Activated B cell treated with CpG ODN at 0.5 μM for 24 hours (primary cell): ENCODE results near the gene JAZF1. TPM values are rescaled to one million over a fixed set of nuclear protein-coding genes. Genes with fewer than 3 reads are reported as not detected.

ENCODE experiments used
- ATAC-seq: fragments of 200-7000 bp; cut with Tn5 transposase; one replicate; pipeline ENCODE4 v1.10.0; 2021; ENCODE audit warnings: low read depth, mild to moderate bottlenecking, moderate library complexity
- CTCF ChIA-PET: fragments of 350-600 bp; sonication (Branson Sonifier 250); formaldehyde crosslinking; loops from one replicate; lab custom pipeline; 2021; ENCODE audit warnings: antibody characterized with exemption; lab: Charles Lee
- POLR2A ChIA-PET: fragments of 350-600 bp; sonication (Branson Sonifier 250); formaldehyde crosslinking; loops from one replicate; lab custom pipeline; 2021; ENCODE audit warnings: antibody characterized with exemption; lab: Charles Lee
- DNase-seq: peaks from one replicate; pipeline ENCODE4 v3.0.0; 2022
- H3K27ac Mint-ChIP-seq: one replicate; pipeline ENCODE4 v1.8.0; 2020; ENCODE audit warnings: mixed read lengths
- H3K27me3 Mint-ChIP-seq: one replicate; pipeline ENCODE4 v1.8.0; 2021; ENCODE audit warnings: mixed read lengths
- H3K36me3 Mint-ChIP-seq: one replicate; pipeline ENCODE4 v1.8.0; 2021; ENCODE audit warnings: low read depth, mixed read lengths
- H3K4me1 Mint-ChIP-seq: one replicate; pipeline ENCODE4 v1.8.0; 2021; ENCODE audit warnings: mixed read lengths
- H3K4me3 Mint-ChIP-seq: one replicate; pipeline ENCODE4 v1.8.0; 2020; ENCODE audit warnings: mild to moderate bottlenecking, mixed read lengths
- H3K9me3 Mint-ChIP-seq: one replicate; pipeline ENCODE4 v1.8.0; 2020; ENCODE audit warnings: mixed read lengths
- intact Hi-C: fragments of 100-400 bp; cut with micrococcal nuclease; formaldehyde crosslinking; loops from one replicate; pipeline ENCODE4 v1.15.1; 2024
- total RNA-seq: library from RNA; stranded (reverse); gene quantifications from 2 replicates; pipeline ENCODE4 v1.2.3, GENCODE V29; 2022
- TF ChIP-seq, protein P1 (sequence below): fragments of 200-600 bp; IDR thresholded peaks from one replicate; pipeline ENCODE4 v1.8.0; 2022; ENCODE audit warnings: antibody characterized with exemption, mild to moderate bottlenecking

The JAZF1 gene
- total RNA-seq, 1 donor from 2014 or later = 54.8 TPM

DNA sequence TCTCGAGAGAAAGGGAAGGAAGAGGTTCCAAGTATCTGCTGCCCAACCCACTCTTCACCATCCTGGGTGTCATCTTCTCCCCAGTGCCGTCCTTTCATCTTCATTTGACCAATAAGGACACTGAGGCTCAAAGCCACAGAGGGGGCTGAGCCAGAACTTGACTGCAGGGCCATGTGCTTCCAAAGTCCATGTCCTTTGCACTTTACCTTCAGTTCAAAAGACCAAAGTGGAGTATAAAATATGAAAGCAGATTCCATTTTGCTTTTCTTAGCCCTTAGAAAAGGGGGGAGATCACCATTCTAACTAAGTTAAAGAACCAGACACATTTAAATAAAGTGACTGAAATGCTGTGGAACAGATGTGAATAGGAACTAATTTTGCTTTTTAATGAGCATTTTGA lies 56.2 kb downstream of the JAZF1 start:
- ChIA-PET POLR2A (interaction anchor here (0.7 to 1.3 kb wide), 4 partner anchors 26 to 56 kb away, joined by 3 to 5 read pairs (median 4); partner anchors contain the start of gene JAZF1), CTCF (no interaction called here)
- H3K27ac Mint-ChIP-seq = peak overlapping the region; percentile 70
- intact Hi-C loops = no loop called here
- H3K36me3 Mint-ChIP-seq = peaks cover 22% of the 10 kb centered on the region
- no peaks in the 10 kb centered on the region for H3K9me3 Mint-ChIP-seq
- ATAC-seq (no peak), DNase-seq (no peak)
- TF ChIP-seq, protein P1, sequence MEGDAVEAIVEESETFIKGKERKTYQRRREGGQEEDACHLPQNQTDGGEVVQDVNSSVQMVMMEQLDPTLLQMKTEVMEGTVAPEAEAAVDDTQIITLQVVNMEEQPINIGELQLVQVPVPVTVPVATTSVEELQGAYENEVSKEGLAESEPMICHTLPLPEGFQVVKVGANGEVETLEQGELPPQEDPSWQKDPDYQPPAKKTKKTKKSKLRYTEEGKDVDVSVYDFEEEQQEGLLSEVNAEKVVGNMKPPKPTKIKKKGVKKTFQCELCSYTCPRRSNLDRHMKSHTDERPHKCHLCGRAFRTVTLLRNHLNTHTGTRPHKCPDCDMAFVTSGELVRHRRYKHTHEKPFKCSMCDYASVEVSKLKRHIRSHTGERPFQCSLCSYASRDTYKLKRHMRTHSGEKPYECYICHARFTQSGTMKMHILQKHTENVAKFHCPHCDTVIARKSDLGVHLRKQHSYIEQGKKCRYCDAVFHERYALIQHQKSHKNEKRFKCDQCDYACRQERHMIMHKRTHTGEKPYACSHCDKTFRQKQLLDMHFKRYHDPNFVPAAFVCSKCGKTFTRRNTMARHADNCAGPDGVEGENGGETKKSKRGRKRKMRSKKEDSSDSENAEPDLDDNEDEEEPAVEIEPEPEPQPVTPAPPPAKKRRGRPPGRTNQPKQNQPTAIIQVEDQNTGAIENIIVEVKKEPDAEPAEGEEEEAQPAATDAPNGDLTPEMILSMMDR = no peak
- no peaks in the 10 kb centered on the region for H3K27me3 Mint-ChIP-seq
- H3K4me1 Mint-ChIP-seq = peaks cover 98% of the 10 kb centered on the region
- H3K4me3 Mint-ChIP-seq = no peak overlapping the region

DNA sequence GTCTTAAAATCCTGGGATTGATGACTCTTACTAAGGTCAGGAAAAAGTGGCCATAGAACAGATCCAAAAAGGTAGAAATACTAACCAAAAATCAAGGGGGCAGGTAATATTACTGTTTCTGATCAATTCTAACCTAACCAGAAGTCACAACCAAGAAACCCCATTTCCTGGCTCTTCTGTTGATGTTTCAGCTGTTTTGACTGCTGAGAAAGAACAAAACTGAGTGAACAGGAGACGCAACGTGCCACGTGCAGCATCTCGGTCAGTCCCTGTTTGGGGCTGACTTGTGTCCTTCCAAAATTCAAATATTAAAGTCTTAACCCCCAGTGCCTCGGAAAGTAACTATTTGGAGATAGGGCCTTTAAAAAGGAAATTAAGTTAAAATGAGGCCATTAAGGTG lies 56.8 kb downstream of the JAZF1 start:
- H3K4me1 Mint-ChIP-seq = peaks cover 98% of the 10 kb centered on the region
- ChIA-PET POLR2A (interaction anchor here (0.7 kb wide), 1 partner anchor 57 kb away, joined by 5 read pairs; no protein-coding TSS in a partner anchor), CTCF (interaction anchor here (0.9 kb wide), 1 partner anchor 27 kb away, joined by 3 read pairs; no protein-coding TSS in a partner anchor)
- ATAC-seq = peak; percentile 54
- H3K27ac Mint-ChIP-seq = peak overlapping the region; percentile 70
- DNase-seq = no peak
- TF ChIP-seq, protein P1 = no peak
- no peaks in the 10 kb centered on the region for H3K27me3 Mint-ChIP-seq
- H3K4me3 Mint-ChIP-seq = peak overlapping the region; percentile 3
- H3K9me3 Mint-ChIP-seq = no peaks in the 10 kb centered on the region
- H3K36me3 Mint-ChIP-seq = peaks cover 22% of the 10 kb centered on the region
- intact Hi-C loops = loop anchor here (2.0 kb wide), 1 partner anchor 17 kb away; no protein-coding TSS in a partner anchor

DNA sequence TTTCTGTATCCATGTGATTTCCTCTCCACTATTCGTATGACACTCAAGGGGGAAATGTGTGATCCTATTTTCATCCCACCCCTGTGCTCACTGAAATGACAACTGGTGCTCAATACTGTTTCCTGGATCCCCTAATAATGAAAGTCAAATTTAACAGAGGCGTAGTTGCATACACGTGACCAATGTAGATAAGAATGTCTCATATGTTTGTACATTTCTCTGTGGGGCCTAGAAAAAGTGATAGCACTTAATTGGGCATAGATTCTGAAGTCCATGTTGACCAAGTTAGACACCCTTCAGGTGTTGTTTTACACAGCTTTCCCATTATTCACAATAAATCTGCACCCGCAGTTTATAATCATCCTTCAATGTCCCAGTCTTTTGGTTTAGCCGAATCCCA lies 59.1 kb downstream of the JAZF1 start:
- Mint-ChIP-seq H3K4me3 (no peak overlapping the region), H3K9me3 (no peaks in the 10 kb centered on the region), H3K27me3 (no peaks in the 10 kb centered on the region), H3K4me1 (peaks cover 80% of the 10 kb centered on the region), H3K27ac (no peak overlapping the region), H3K36me3 (peaks cover 14% of the 10 kb centered on the region)
- no peak for DNase-seq
- ChIA-PET POLR2A (interaction anchor here (0.9 to 1.1 kb wide), 2 partner anchors 11 to 25 kb away, joined by 3 to 5 read pairs; no protein-coding TSS in a partner anchor), CTCF (interaction anchor here (1.5 kb wide), 1 partner anchor 25 kb away, joined by 13 read pairs; no protein-coding TSS in a partner anchor)
- intact Hi-C loops = no loop called here
- TF ChIP-seq, protein P1 = no peak
- ATAC-seq = no peak

DNA sequence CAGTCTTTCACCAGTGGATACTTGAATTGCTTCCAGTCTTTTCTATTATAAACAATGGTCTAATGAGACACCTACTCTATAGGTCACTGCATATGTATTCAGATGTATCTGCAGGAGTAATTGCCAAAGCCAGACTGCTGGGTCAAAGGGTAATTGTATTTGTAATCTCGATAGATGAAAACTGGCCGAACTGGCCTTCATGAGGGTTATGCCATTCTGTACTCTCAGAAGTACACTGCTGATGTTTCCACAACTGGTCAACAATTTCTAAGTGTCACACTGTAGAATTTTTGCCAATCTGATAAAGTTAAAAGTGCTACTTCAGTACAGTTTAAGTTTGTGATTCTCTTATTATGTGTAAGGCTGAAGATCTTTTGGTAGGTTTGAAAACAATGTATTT lies 64.6 kb downstream of the JAZF1 start:
- DNase-seq (no peak), ATAC-seq (no peak)
- H3K4me1 Mint-ChIP-seq = peaks cover 53% of the 10 kb centered on the region
- H3K4me3 Mint-ChIP-seq = no peak overlapping the region
- no peak overlapping the region for H3K27ac Mint-ChIP-seq
- intact Hi-C loops = no loop called here
- H3K27me3 Mint-ChIP-seq = no peaks in the 10 kb centered on the region
- TF ChIP-seq, protein P1 = no peak
- H3K9me3 Mint-ChIP-seq = no peaks in the 10 kb centered on the region
- H3K36me3 Mint-ChIP-seq = peaks cover 10% of the 10 kb centered on the region
- POLR2A ChIA-PET = no interaction called here
- CTCF ChIA-PET = interaction anchor here (1.2 kb wide), 1 partner anchor 18 kb away, joined by 3 read pairs; no protein-coding TSS in a partner anchor

DNA sequence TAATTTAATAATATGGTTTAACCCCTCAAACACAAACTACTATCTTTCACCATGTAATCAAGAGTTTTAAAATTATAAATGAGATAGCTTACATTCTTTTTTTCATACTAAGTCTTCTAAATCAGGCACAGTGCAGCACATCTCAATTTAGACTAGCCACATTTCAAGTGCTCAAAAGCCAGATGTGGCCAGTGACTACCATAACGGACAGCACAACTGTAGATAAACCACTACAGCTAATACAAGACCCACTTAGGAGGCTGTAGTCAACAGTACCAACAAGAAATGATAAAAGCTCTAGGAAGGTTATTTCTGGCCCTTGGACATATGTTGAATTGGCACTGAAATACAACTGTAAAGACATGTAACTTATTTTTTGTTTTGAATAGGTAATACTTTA lies 65.3 kb downstream of the JAZF1 start:
- ChIA-PET CTCF (interaction anchor here (1.2 kb wide), 1 partner anchor 18 kb away, joined by 3 read pairs; no protein-coding TSS in a partner anchor), POLR2A (no interaction called here)
- intact Hi-C loops = no loop called here
- Mint-ChIP-seq H3K36me3 (peaks cover 10% of the 10 kb centered on the region), H3K9me3 (no peaks in the 10 kb centered on the region), H3K27ac (no peak overlapping the region), H3K27me3 (no peaks in the 10 kb centered on the region), H3K4me1 (peaks cover 46% of the 10 kb centered on the region), H3K4me3 (no peak overlapping the region)
- TF ChIP-seq, protein P1 = no peak
- DNase-seq (no peak), ATAC-seq (no peak)
